OCI-LY1 (cell line): ENCODE results near the gene STXBP3.

Source experiments
- CTCF ChIP-seq: fragments of 200-600 bp; sonication (generic), shearing (Covaris generic); IDR thresholded peaks from 2 replicates; pipeline ENCODE4 v1.5.1; 2017; ENCODE audit warnings: mild to moderate bottlenecking, antibody characterized with exemption, low read length, moderate library complexity, mixed read lengths
- EZH2 ChIP-seq: fragments of 200-600 bp; sonication (generic), shearing (Covaris generic); IDR thresholded peaks from 2 replicates; pipeline ENCODE4 v1.8.0; 2017; ENCODE audit warnings: borderline replicate concordance, mixed run types, mild to moderate bottlenecking, antibody characterized with exemption, low read length, moderate library complexity, mixed read lengths

DNA sequence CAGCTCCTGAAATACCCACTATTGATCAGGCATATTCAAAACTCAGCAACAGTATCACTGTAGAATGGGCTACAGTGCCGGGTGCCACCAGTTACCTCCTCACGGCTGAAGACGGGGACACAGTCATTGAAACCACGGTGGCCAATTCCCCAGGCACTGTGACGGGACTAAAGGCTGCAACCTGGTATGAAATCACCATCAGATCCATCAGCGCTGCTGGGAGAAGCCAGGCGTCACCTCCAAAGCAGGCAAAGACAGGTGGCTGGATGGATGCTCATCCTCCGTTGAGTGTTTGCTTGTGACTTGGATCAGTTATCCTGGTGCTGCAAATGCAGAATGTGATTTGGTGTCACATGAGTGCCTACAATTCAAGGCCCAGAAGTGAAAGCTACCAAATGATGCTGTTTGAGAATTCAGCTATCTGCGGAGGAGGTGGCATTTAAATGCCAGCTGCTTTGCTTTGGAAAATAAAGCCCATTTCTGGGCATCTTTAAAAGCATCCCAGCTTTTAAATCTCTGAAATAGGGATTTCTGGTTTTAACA, 28.6 kb upstream of the STXBP3 start:
- TF ChIP-seq CTCF (no peak), EZH2 (no peak)
